ENCODE results near the gene CAMTA1. TPM values are rescaled to one million over a fixed set of nuclear protein-coding genes. Genes with fewer than 3 reads are reported as not detected.

The CAMTA1 gene
- total RNA-seq, 2 donors from 2014 or later: 105 to 113 TPM

GRCh38 chr1:7119156-7119555 is 333.9 kb downstream of the CAMTA1 start:
- H3K36me3 ChIP-seq: no peaks in the 10 kb centered on the region
- no peak overlapping the region for H3K27ac ChIP-seq
- TF ChIP-seq CTCF (IDR thresholded peaks at IDR 0.05): no peak
- peaks cover 11 to 19% of the 10 kb centered on the region in 2 donors for H3K4me1 ChIP-seq (ENCODE audit: control insufficient read depth in 1 of 2, low read depth in 2 of 2)
- ATAC-seq (ENCODE audit: insufficient number of reproducible peaks, low FRiP score, low read depth) (no peak), DNase-seq (ENCODE audit: low spot score) (no peak)
- no peaks in the 10 kb centered on the region for H3K27me3 ChIP-seq (replicated peaks; ENCODE audit: insufficient read depth)
- no peaks in the 10 kb centered on the region for H3K9me3 ChIP-seq
- H3K4me3 ChIP-seq: no peak overlapping the region

- Histone ChIP-seq H3K9me3 (no peaks in the 10 kb centered on the region), H3K27ac (no peak overlapping the region), H3K27me3 (replicated peaks; ENCODE audit: insufficient read depth) (no peaks in the 10 kb centered on the region), H3K36me3 (no peaks in the 10 kb centered on the region), H3K4me3 (no peak overlapping the region), H3K4me1 (ENCODE audit: control insufficient read depth in 1 of 2, low read depth in 2 of 2) (peaks cover 11 to 19% of the 10 kb centered on the region in 2 donors)
- no peak for TF ChIP-seq CTCF (IDR thresholded peaks at IDR 0.05)
- DNase-seq (ENCODE audit: low spot score) (no peak), ATAC-seq (ENCODE audit: insufficient number of reproducible peaks, low FRiP score, low read depth) (no peak)
Observed at GRCh38 chr1:7120863-7121621, 335.8 kb downstream of the CAMTA1 start.

GRCh38 chr1:7121622-7121988 is 336.4 kb downstream of the CAMTA1 start:
- Histone ChIP-seq H3K36me3 (no peaks in the 10 kb centered on the region), H3K9me3 (no peaks in the 10 kb centered on the region), H3K27ac (no peak overlapping the region), H3K4me1 (ENCODE audit: control insufficient read depth in 1 of 2, low read depth in 2 of 2) (peaks cover 11 to 19% of the 10 kb centered on the region in 2 donors), H3K4me3 (no peak overlapping the region), H3K27me3 (replicated peaks; ENCODE audit: insufficient read depth) (no peaks in the 10 kb centered on the region)
- DNase-seq (ENCODE audit: low spot score): peak; percentile 13
- ATAC-seq (ENCODE audit: insufficient number of reproducible peaks, low FRiP score, low read depth): no peak
- no peak for TF ChIP-seq CTCF (IDR thresholded peaks at IDR 0.05)

- Histone ChIP-seq H3K27ac (no peak overlapping the region), H3K4me1 (ENCODE audit: control insufficient read depth in 1 of 2, low read depth in 2 of 2) (peaks cover 0 to 3% of the 10 kb centered on the region in 2 donors), H3K36me3 (no peaks in the 10 kb centered on the region), H3K27me3 (replicated peaks; ENCODE audit: insufficient read depth) (no peaks in the 10 kb centered on the region), H3K9me3 (no peaks in the 10 kb centered on the region), H3K4me3 (no peak overlapping the region)
- no peak for ATAC-seq (ENCODE audit: insufficient number of reproducible peaks, low FRiP score, low read depth)
- no peak for DNase-seq (ENCODE audit: low spot score)
- no peak for TF ChIP-seq CTCF (IDR thresholded peaks at IDR 0.05)
Observed at GRCh38 chr1:7127322-7128075, 342.2 kb downstream of the CAMTA1 start.

- Histone ChIP-seq H3K4me1 (ENCODE audit: control insufficient read depth in 1 of 2, low read depth in 2 of 2) (no peaks in the 10 kb centered on the region), H3K27ac (no peak overlapping the region), H3K9me3 (no peaks in the 10 kb centered on the region), H3K27me3 (replicated peaks; ENCODE audit: insufficient read depth) (no peaks in the 10 kb centered on the region), H3K36me3 (no peaks in the 10 kb centered on the region), H3K4me3 (no peak overlapping the region)
- no peak for TF ChIP-seq CTCF (IDR thresholded peaks at IDR 0.05)
- ATAC-seq (ENCODE audit: insufficient number of reproducible peaks, low FRiP score, low read depth) (no peak), DNase-seq (ENCODE audit: low spot score) (no peak)
Observed at GRCh38 chr1:7128293-7128692, 343.0 kb downstream of the CAMTA1 start.
